Bronchial epithelial cell (primary cell): ENCODE measurements around the gene KATNAL1. TPM values are rescaled to one million over a fixed set of nuclear protein-coding genes. Genes with fewer than 3 reads are reported as not detected.

ENCODE experiments used
- DNase-seq: peaks from one replicate; pipeline ENCODE4 v3.0.0-alpha.2; 2010; ENCODE audit warnings: low read depth
- FAIRE-seq: peaks from 2 replicates; lab custom pipeline; 2011; peaks lifted over from hg19 to GRCh38; lab: Jason Lieb, UNC
- H3K27me3 ChIP-seq: 2 replicates; pipeline ENCODE4 v1.5.1; 2011; ENCODE audit warnings: low read length; ENCODE audit not compliant: control insufficient read depth, insufficient read depth
- H3K36me3 ChIP-seq: 2 replicates; pipeline ENCODE4 v1.5.1; 2011; ENCODE audit warnings: low read length; ENCODE audit not compliant: control insufficient read depth, insufficient read depth
- H3K4me3 ChIP-seq: 2 replicates; pipeline ENCODE4 v1.5.1; 2011; ENCODE audit warnings: mild to moderate bottlenecking, low read depth, low read length, control low read depth
- CTCF ChIP-seq: IDR thresholded peaks from 2 replicates; pipeline ENCODE4 v1.5.1; 2011; ENCODE audit warnings: mild to moderate bottlenecking, moderate library complexity, low read length, control low read depth, inconsistent platforms; ENCODE audit not compliant: insufficient read depth, severe bottlenecking
- total RNA-seq: library from RNA; depleted of rRNA; stranded (reverse); fragments of >200 nt; gene quantifications from 2 replicates; pipeline ENCODE4 v1.2.1, GENCODE V29; 2014

The KATNAL1 gene
- total RNA-seq, 1 donor from 2014 or later = 5.5 TPM

- FAIRE-seq = no peak
- H3K4me3 ChIP-seq = no peak overlapping the region
- no peaks in the 10 kb centered on the region for H3K27me3 ChIP-seq
- H3K36me3 ChIP-seq = no peaks in the 10 kb centered on the region
- DNase-seq = no peak
- TF ChIP-seq CTCF = no peak
Measured at GRCh38 chr13:30154931-30155330, 152.4 kb downstream of the KATNAL1 start.

GRCh38 chr13:30154531-30154930, 152.8 kb downstream of the KATNAL1 start:
- DNase-seq (no peak), FAIRE-seq (no peak)
- Histone ChIP-seq H3K4me3 (no peak overlapping the region), H3K36me3 (no peaks in the 10 kb centered on the region), H3K27me3 (no peaks in the 10 kb centered on the region)
- no peak for TF ChIP-seq CTCF

GRCh38 chr13:30153545-30154426, 153.6 kb downstream of the KATNAL1 start:
- Histone ChIP-seq H3K36me3 (no peaks in the 10 kb centered on the region), H3K27me3 (peaks cover 1% of the 10 kb centered on the region), H3K4me3 (no peak overlapping the region)
- TF ChIP-seq CTCF = no peak
- DNase-seq = no peak
- no peak for FAIRE-seq

Other genes with a start within 250 kb of the KATNAL1 start
- not detected in 2 replicates for gene UBE2L5, start 114.9 kb upstream of the KATNAL1 start, total RNA-seq
- gene HMGB1, start 158.4 kb upstream of the KATNAL1 start, total RNA-seq = 72.4 and 145 TPM in 2 replicates